COLO668 (cell line): Measurements from ENCODE around the gene COQ3.
A peak's percentile ranks its signal among the peaks of the same experiment; 100 is the strongest.

Source experiments
- DNase-seq: peaks from one replicate; lab custom pipeline; 2025; ENCODE audit not compliant: unreplicated experiment; lab: John Stamatoyannopoulos, UW

The COQ3 gene, protein sequence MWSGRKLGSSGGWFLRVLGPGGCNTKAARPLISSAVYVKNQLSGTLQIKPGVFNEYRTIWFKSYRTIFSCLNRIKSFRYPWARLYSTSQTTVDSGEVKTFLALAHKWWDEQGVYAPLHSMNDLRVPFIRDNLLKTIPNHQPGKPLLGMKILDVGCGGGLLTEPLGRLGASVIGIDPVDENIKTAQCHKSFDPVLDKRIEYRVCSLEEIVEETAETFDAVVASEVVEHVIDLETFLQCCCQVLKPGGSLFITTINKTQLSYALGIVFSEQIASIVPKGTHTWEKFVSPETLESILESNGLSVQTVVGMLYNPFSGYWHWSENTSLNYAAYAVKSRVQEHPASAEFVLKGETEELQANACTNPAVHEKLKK

DNA sequence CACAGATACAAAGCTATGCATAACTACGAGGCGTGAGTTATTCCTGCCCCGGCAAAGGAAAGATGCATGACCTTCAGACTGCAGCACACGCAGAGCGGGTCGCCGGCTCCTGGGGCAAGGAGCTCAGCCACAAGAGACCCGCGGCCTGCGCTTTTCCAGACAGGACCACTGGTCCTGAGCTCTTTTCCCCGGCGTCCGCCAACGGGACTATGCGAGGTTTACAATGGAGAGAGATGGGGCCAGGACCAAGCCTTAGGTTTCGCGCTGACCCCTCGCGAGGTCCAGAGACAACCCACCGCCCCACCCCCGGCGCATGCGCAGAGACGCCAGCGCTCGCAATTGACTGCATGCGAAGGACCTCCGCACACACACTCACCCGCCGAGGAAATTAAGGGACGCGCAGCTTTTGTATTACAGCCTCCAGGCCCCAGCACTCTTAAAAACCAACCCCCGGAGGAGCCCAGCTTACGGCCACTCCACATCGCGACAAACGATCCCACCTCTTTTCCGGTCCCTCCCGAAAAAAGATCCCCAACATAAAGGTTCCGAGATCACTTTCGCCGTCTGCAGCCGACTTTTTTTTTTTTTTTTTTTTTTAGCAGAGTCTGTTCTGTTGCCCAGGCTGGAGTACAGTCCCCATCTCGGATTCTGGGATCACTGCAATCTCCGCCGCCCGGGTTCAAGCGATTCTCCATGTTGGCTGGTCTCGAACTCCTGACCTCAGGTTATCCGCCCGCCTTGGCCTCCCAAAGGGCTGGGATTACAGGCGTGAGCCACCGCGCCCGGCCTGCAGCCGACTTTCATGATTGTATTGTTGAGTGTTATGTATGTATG is at the start of gene COQ3:
Gene COQ3, minus strand, starts transcription at position 498 of the 834 bp plus-strand sequence. Its CDS starts 16 bp downstream, at position 482.
- DNase-seq: peak; percentile 63

DNA sequence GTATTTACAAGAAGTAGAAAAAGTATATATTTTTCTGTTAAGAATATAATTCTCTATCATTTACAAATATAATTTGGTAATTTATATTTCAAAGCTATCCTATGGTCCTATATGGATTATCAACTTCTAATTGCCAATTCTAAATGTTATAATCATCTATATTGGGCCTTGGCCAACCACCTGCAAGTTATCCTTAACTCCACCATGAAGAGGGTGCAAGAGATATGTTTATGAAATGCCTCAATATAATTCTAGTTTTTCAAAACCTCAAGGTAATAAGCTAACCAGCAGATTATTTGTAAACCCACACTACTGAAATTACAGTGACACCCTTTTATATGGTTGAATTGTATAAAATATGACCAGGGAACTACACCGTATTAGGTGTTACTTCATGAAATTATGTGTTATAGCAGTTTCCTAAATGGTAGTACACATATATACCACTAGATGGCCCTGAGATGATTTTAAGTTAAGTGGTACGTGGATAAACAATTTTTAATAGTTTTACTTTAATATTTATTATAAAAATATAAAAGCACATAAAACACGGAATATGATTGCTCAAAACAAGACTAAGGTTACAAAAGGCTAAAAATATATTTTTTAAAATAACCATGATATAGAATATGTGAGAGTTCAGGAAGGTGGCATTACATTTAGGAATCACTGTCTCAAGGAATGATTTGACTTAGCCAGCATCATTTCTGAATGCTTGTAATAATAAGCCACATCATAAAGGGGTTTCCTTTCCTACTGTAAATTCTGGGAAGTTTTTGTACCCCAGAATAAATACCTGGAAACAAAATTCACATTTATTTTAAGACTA is 40.9 kb upstream of the COQ3 start:
- DNase-seq: no peak

DNA sequence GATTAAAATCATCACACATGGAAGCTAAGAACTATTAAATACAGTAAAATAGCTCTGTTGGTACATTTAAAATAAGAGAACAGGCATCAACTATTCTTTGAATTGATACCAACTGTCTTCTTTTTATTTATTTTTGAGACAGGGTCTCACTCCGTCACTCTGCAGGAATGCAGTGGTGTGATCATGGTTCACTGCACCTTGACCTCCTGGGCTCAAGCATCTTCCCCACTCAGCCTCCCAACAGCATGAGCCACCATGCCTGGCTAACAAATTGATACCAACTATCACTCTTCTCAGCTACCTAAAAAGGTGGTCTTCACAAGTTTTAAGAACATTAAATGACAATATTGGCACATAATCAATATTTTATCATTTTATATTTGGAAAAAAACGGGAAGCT is 38.9 kb upstream of the COQ3 start:
- no peak for DNase-seq

DNA sequence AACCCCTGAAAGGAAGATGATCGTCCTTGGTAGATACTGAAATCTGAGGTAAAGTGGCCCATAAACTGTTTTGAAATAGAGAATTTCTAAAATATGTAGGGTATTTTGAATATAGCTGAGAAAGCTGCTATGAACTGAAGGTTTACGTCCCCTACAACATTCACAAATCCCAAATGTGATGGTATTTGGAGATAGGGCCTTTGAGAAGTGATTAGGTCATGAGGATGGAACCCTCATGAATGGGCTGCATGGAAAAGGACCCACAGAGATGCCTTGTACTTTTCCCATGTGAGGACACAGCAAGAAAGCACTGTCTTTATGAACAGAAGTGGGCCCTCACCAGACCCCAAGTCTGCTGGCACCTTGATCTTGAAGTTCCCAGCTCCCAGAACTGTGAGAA is 37.9 kb upstream of the COQ3 start:
- no peak for DNase-seq

DNA sequence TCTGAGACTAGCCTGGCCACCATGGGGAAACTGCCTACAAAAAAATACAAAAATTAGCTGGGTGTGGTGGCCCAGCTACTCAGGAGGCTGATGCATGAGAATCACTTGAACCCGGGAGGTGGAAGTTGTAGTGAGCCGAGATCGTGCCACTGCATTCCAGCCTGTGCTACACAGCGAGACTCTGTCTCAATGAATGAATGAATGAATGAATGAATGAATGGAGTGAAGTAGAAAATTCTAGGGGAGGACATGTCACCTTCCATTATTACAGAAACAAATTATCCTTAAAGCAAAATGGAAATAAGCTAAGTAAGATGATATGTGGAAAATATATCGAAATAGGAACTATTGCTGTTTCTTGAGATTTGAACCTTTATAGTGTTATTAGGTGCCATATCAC is 34.0 kb upstream of the COQ3 start:
- no peak for DNase-seq

DNA sequence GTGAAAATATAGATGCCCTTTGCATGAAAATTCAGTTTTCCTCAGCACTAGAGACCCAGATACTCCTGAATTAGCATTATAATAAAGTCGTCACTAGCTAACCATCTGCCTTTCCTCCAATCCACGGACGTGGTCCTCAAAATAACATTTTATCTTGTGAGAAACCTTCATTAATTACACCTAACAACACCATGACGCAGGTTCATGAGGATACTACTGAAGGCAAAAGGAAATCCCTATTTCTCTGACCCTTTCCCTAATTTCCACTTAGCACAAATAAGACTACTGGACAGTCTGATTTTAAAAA is 32.4 kb upstream of the COQ3 start:
- no peak for DNase-seq

DNA sequence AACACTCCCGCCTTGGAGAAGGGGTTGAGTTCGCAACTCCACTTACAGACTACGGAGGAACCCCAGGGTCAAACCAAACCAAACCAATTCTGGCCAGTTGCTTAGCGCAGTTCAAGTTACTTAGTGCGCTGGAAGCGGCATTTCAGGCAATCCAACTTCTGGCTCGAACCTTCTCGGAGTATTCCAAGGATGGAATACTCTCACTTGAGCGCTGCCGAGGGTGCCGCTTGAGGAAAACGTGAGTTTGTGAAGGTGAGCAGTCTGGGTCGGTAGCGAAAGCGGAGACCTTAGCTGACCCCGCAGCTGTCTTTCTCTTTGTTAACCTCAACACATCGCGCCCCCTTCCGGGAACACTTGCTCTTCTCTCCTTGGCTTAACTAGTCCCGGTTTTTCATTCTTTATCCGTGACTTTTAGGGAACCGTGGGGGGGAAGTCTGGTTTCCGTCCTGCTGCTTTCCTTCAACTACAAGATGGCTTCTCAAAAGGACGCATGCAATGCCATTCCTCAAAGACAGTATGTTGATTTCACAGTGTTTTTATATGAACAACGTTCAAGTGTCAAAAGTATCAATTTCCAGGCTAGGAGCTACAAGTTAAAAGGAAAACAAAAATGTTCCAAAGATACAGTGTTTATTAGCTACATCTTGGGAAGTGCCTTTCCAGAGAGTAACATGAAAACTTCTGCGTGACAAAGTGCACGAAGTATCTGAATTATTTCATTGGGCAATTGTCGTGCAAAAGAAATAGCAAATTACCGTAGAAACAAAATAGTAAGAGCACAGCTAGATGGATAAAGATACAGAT is 31.9 kb upstream of the COQ3 start:
- peak; percentile 75 for DNase-seq

DNA sequence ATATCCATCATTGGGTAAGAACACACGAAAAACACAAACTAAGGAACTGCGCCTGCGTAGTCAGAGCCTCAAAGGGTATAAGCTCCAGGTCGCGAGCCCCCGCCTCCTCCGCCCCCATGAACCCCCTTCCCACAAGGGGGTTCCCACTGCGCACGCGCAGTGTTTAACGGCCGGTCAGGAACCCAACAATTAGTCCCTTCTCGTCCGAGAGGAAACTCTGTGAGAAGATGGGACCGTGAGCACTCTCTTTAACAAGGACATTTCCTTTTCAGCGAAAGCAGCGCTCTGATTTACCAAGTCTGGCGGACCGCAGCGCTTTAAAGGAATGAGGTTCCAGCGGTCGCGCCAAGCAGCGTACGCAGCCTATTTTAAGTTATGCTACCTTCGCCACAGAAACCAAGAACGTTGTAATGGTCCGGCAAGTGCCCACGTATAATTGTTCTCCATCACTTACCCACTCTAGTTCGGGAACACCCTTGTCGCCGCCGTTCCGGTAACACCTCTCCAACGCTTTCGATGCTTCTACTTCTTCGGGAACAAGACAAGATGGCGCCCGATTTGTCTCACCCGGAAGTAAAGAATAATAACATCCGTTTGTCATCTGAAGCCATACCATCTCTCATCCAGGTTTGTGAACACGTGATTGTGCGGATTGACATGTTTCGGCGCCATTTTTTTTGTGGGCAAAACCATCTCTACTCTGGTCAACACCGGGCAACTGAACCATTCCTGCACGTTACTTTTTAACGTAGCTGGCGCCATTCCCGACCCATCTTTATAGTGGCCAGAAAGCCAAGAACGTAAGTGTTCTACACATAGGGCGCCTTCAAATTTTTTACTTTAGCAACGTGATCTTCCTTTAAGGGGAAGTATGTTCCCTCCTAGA is 31.0 kb upstream of the COQ3 start, which contains the start of gene PNISR:
Gene PNISR, minus strand, starts transcription at position 548 of the 886 bp plus-strand sequence. CDS start 10,649 bp downstream, outside the sequence.
- peak; percentile 79 for DNase-seq

DNA sequence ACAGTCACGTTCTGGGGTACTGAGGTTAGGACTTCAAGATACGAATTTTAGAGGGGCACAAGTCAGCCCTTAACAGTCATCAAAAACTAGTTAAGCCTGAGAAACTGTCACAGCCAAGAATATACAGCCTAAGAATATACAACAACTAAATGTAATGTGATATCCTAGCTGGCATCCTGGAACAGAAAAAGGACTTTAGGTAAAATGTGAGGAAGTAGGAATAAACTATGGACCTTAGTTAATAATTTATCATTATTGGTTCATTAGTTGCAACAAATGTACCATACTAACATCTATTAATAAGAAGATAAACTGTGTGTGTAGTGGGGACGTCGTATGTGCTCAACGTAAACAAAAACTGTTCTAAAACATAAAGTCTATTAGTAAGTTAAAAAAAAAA is 30.0 kb upstream of the COQ3 start:
- no peak for DNase-seq

DNA sequence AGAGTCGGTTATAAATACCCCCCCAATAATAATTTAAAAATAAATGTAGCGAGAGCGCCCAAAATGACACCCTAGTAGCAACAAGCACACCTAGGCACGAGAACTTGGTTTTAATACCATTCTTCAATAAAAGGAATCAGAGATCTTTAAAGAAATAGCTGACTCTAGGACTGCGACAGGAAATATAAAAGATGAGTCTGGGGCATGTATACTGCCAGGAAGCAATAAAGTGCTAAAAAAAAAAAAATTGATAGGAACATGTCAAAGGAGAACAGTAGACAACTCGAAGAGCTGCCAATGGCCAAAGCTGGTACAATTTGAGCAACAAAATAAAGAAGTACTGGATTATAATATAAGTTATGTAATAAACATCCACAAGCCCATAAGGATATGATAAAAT is 28.9 kb upstream of the COQ3 start:
- no peak for DNase-seq

DNA sequence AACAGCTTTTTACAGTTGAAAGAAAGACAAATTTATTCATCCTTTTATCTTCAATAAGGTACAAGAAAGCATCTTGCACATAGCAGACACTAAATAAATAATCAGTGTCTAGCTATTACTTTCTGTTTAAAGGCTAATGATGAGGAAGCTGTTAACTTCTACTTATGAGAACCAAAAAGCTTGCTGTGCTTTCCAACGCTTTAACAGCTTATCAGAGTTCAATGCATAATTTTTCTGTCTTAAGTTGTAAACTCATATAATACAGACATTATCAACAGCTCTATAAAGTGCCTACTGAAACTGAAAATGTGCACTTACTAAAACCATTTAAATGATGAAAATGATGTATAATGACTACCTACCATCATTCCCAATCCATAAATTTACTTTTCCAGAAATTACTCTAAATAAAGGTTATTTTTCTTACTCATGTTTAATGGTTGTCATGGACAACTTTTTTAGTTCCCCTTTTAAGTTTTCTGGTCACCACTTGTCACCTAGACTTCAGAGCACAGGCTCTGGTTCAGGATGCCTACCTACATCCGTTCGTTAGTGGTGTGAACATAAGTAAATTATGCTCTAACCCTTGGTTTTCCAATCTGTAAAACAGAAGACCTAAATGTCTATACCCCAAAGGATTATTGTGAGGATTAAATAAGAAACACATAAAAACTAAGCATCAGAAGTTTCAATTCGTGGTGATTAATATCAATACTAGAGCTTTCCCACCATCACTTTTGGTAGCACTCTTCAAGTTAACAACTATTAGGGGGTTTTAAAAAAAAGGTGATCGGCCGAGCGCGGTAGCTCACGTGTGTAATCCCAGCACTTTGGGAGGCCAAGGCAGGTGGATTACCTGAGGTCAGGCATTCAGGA is 23.1 kb upstream of the COQ3 start:
- no peak for DNase-seq

DNA sequence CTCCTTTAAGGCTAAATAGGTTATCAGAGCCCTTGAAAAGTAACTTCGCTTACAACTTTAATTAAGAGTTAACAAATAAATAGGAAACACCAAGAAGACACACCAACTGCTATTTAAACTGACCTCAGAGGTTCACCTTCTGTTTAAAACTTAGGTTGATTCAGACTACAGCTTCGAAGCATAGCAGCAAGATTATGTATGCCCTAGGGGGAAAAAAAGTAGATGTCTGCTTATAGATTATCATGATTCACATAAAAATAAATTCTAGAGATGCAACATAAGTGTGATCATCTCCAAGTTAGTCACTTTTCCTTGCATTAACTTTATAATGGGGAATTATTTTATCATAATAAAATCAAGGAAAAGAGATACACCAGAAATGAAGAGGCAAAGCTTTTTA is 22.2 kb upstream of the COQ3 start:
- no peak for DNase-seq

DNA sequence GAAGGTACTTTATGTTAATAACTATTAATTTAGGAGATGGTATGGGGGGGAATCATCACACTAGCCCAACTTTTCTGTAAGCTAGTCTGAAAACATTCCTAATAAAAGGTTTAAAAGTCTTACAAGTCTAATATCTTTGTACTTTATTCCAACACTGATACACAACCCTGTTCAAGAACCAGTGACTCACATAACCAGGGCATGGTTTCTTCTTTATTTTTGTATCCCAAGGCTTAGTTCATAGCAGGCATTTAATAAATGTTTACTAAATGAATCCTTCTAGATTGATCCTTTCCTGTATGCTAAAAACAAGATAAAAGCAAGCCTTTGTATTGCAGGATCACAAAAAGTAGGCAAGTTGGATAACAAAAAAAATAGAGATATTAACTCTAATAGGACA is 21.5 kb upstream of the COQ3 start:
- DNase-seq: no peak

DNA sequence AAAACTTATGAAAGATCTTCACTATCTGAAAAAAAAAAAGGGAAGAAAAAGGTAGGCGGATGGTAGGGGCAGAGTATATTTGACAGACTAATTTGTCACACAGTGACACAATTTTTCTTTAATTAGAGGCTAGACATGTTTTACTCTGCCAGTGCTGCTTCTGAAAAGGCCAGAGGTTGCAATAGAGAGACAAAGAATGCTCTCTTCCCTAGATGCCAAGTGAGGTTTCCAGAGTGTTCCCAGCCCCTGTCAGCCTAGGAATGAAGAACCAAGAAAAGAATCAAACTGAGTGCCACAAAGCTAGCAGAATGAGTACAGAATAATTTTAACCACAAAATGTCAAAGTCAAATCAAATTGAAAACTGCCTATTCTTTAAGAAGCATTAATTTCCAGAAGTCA is 18.1 kb upstream of the COQ3 start:
- no peak for DNase-seq

DNA sequence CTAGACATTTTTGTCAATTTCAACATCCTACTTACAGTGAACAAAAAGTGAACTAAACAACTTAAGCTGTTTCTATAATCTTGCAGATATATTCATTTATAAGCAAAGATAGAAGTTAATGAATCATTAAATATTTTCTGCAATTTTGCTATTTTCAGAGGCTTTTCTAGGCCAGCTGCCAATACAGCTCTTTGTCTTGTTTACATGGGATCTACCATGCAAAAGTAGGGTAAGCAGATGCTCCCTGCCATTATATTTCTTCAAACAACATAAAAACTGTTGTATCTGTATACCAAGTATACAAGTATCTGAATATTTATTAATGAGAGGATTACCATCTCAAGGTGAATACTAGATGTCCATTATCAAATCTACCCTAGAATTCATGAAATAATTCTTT is 15.7 kb upstream of the COQ3 start:
- DNase-seq: no peak

DNA sequence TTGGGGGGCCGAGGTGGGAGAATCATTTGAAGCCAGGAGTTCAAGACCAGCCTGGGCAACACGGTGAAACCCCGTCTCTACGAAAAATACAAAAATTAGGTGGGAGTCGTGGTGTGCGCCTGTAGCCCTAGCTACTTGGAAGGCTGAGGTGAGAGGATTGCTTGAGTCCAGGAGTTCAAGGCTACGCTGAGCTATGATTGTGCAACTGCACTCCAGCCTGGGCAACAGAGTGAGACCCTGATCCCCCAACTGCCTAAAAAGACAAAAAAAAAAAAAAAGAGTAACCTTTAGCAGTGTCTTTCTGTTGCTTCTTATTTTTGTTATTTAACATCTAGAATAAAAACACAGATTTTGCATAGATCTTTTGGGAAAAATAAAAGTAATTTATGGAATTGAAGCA is 13.1 kb upstream of the COQ3 start:
- no peak for DNase-seq

DNA sequence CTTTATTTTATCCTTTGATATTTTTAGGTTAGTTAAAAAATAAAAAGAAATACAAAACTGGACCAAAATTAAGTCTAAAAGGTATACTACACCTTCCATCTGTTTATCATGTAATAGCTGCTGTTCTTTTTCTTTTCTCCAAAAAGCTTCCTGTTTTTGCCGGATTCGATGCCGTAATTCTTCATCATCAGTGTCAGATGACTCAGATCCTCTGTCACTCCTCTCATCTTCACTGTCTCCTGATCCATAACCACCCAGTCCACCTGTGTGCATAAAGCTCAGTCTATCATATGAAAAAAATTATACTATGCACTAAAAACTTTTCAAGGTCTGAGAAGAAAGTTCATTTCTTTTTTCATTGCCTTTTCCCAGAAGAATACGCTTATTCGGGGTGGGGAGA is 8.5 kb upstream of the COQ3 start:
- no peak for DNase-seq

DNA sequence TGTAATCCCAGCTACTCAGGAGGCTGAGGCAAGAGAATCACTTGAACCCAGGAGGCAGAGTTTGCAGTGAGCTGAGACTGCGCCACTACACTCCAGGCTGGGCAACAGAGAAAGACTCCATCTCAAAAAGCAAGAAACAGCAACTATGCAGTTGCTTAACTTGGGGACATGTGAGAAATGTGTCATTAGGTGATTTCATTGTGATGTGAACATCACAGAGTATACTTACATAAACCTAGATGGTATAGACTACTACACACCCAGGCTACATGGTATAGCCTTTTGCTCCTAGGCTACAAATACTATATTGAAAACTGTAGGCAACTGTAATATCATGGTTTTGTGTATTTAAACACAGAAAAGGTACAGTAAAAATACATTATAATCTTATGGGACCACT is 3.3 kb upstream of the COQ3 start:
- no peak for DNase-seq

DNA sequence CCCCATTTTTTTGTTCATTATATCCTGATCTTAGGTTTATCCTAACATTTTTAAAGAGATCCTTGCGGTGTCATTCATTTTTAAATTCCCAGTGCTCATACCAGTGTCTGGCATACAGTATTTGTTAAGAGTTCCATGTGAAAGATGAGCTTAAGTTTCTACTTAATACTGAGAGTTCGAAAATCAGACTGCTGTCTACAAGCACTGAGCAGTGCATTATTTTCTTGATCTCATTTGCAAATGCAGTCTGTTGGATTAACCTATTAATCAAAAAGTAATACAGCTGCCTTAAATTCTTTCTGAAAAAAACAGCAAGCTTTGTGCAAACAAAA is 663 bp downstream of the COQ3 start:
- DNase-seq: no peak
